SHP77 (cell line): ENCODE data around the gene TMEM158.

Experiments
- DNase-seq, 2 experiments: peaks; one replicate each; lab custom pipeline; 2025; lab: John Stamatoyannopoulos, UW

TMEM158 gene

GRCh38 chr3:45199837-45200648 lies 26.0 kb downstream of the TMEM158 start:
- DNase-seq, result no peak

GRCh38 chr3:45198264-45199260 lies 27.5 kb downstream of the TMEM158 start:
- no peak for DNase-seq

GRCh38 chr3:45194791-45195190 lies 31.3 kb downstream of the TMEM158 start:
- no peak for DNase-seq

GRCh38 chr3:45191924-45192417 lies 34.1 kb downstream of the TMEM158 start:
- no peak for DNase-seq

GRCh38 chr3:45191424-45191823 lies 34.7 kb downstream of the TMEM158 start:
- no peak for DNase-seq

- DNase-seq, result peak in 1 of 2 experiments; percentile 5
Measured at GRCh38 chr3:45188719-45189659, 37.1 kb downstream of the TMEM158 start.

GRCh38 chr3:45187694-45188141 lies 38.4 kb downstream of the TMEM158 start:
- DNase-seq, result no peak

GRCh38 chr3:45186871-45187270 lies 39.2 kb downstream of the TMEM158 start:
- DNase-seq, result no peak

- no peak for DNase-seq
Measured at GRCh38 chr3:45185461-45185860, 40.6 kb downstream of the TMEM158 start.

GRCh38 chr3:45185052-45185451 lies 41.0 kb downstream of the TMEM158 start:
- DNase-seq, result no peak

- DNase-seq, result no peak
Measured at GRCh38 chr3:45183872-45184262, 42.2 kb downstream of the TMEM158 start.

GRCh38 chr3:45182915-45183871 lies 42.9 kb downstream of the TMEM158 start:
- peak in 1 of 2 experiments; percentile 9 for DNase-seq

- DNase-seq, result no peak
Measured at GRCh38 chr3:45181496-45181895, 44.6 kb downstream of the TMEM158 start.

GRCh38 chr3:45180899-45181298 lies 45.2 kb downstream of the TMEM158 start:
- no peak for DNase-seq

- DNase-seq, result no peak
Measured at GRCh38 chr3:45180051-45180450, 46.0 kb downstream of the TMEM158 start.

- DNase-seq, result no peak
Measured at GRCh38 chr3:45179163-45179562, 46.9 kb downstream of the TMEM158 start.

- no peak for DNase-seq
Measured at GRCh38 chr3:45178183-45179023, 47.7 kb downstream of the TMEM158 start.

- no peak for DNase-seq
Measured at GRCh38 chr3:45176912-45177311, 49.2 kb downstream of the TMEM158 start.
